DND-41 (cell line): ENCODE data around the gene F2R.

Experiments used
- ATAC-seq: fragments of 200-7000 bp; cut with Tn5 transposase; 3 replicates; pipeline ENCODE4 v1.9.1; 2021; ENCODE audit warnings: low read depth; ENCODE audit not compliant: insufficient read depth
- DNase-seq: peaks from one replicate; pipeline ENCODE4 v3.0.0-alpha.2; 2020
- H2AFZ ChIP-seq: 2 replicates; pipeline ENCODE4 v1.6.0; 2012; ENCODE audit warnings: low read depth, low read length
- H3K27ac ChIP-seq: 2 replicates; pipeline ENCODE4 v1.5.1; 2012; ENCODE audit warnings: low read length, inconsistent platforms
- H3K27me3 ChIP-seq: fragments of 200-600 bp; sonication (generic); 2 replicates; pipeline ENCODE4 v1.6.0; 2012; ENCODE audit warnings: low read length, mild to moderate bottlenecking, inconsistent platforms; ENCODE audit not compliant: insufficient read depth, poor library complexity
- H3K36me3 ChIP-seq: 2 replicates; pipeline ENCODE4 v1.5.1; 2012; ENCODE audit warnings: low read length, inconsistent platforms; ENCODE audit not compliant: insufficient read depth
- H3K4me1 ChIP-seq: 2 replicates; pipeline ENCODE4 v1.5.1; 2012; ENCODE audit warnings: mild to moderate bottlenecking, low read length; ENCODE audit not compliant: insufficient read depth
- H3K4me2 ChIP-seq: 2 replicates; pipeline ENCODE4 v1.6.0; 2012; ENCODE audit warnings: mild to moderate bottlenecking, moderate library complexity, low read length, inconsistent platforms; ENCODE audit not compliant: insufficient read depth
- H3K4me3 ChIP-seq, 2 experiments: fragments of 200-600 bp in 1 of 2; shearing (Covaris generic) in 1 of 2; 2 replicates each; pipeline ENCODE4 v1.5.1; 2012 to 2016; ENCODE audit warnings: inconsistent platforms in 2 of 2, low read length in 2 of 2, mild to moderate bottlenecking in 2 of 2, low read depth in 1 of 2, moderate library complexity in 1 of 2
- H3K79me2 ChIP-seq: 2 replicates; pipeline ENCODE4 v1.6.0; 2012; ENCODE audit warnings: low read length, inconsistent platforms; ENCODE audit not compliant: insufficient read depth
- H3K9ac ChIP-seq: 2 replicates; pipeline ENCODE4 v1.6.0; 2012; ENCODE audit warnings: low read depth, mild to moderate bottlenecking, inconsistent platforms, low read length, moderate library complexity
- H3K9me3 ChIP-seq: 2 replicates; pipeline ENCODE4 v1.5.1; 2012; ENCODE audit warnings: low read length, moderate library complexity, mild to moderate bottlenecking, inconsistent platforms; ENCODE audit not compliant: insufficient read depth, severe bottlenecking
- H4K20me1 ChIP-seq: 2 replicates; pipeline ENCODE4 v1.6.0; 2012; ENCODE audit warnings: low read length; ENCODE audit not compliant: insufficient read depth
- CTCF ChIP-seq: IDR thresholded peaks from 2 replicates; pipeline ENCODE4 v1.5.1; 2012; ENCODE audit warnings: borderline replicate concordance, low read length, moderate library complexity, mild to moderate bottlenecking; ENCODE audit not compliant: poor library complexity, severe bottlenecking; ENCODE audit errors: extremely low read depth
- EZH2 ChIP-seq: IDR thresholded peaks from 3 replicates; pipeline ENCODE4 v1.6.1; 2012; ENCODE audit warnings: borderline replicate concordance, low read depth, mild to moderate bottlenecking, moderate library complexity, low read length, inconsistent platforms; ENCODE audit not compliant: severe bottlenecking

The F2R gene

GRCh38 chr5:76703707-76704106 lies 12.2 kb upstream of the F2R start:
- no peak overlapping the region for H3K4me2 ChIP-seq
- H3K4me3 ChIP-seq, result no peak overlapping the region
- peaks cover 7% of the 10 kb centered on the region for H3K27me3 ChIP-seq
- H3K79me2 ChIP-seq, result no peaks in the 10 kb centered on the region
- no peaks in the 10 kb centered on the region for H3K36me3 ChIP-seq
- DNase-seq (no peak), ATAC-seq (no peak)
- H3K4me1 ChIP-seq, result no peaks in the 10 kb centered on the region
- no peaks in the 10 kb centered on the region for H4K20me1 ChIP-seq
- no peaks in the 10 kb centered on the region for H3K9me3 ChIP-seq
- TF ChIP-seq EZH2 (no peak), CTCF (no peak)
- no peak overlapping the region for H3K9ac ChIP-seq
- no peak overlapping the region for H3K27ac ChIP-seq
- H2AFZ ChIP-seq, result no peak overlapping the region

GRCh38 chr5:76704131-76704663 lies 11.7 kb upstream of the F2R start:
- Histone ChIP-seq H3K4me2 (no peak overlapping the region), H3K36me3 (no peaks in the 10 kb centered on the region), H3K27me3 (peaks cover 7% of the 10 kb centered on the region), H2AFZ (no peak overlapping the region), H3K9me3 (no peaks in the 10 kb centered on the region), H3K79me2 (no peaks in the 10 kb centered on the region), H4K20me1 (no peaks in the 10 kb centered on the region), H3K27ac (no peak overlapping the region), H3K4me3 (no peak overlapping the region), H3K9ac (no peak overlapping the region), H3K4me1 (no peaks in the 10 kb centered on the region)
- no peak for TF ChIP-seq EZH2
- ATAC-seq (no peak), DNase-seq (no peak)

- peaks cover 7% of the 10 kb centered on the region for H3K27me3 ChIP-seq
- H4K20me1 ChIP-seq, result no peaks in the 10 kb centered on the region
- no peaks in the 10 kb centered on the region for H3K4me1 ChIP-seq
- ATAC-seq, result no peak
- no peak overlapping the region for H3K4me2 ChIP-seq
- H3K9ac ChIP-seq, result no peak overlapping the region
- H3K79me2 ChIP-seq, result no peaks in the 10 kb centered on the region
- no peak for DNase-seq
- no peak overlapping the region for H2AFZ ChIP-seq
- no peaks in the 10 kb centered on the region for H3K9me3 ChIP-seq
- H3K36me3 ChIP-seq, result no peaks in the 10 kb centered on the region
- TF ChIP-seq EZH2, result no peak
- TF ChIP-seq CTCF, result no peak
- H3K4me3 ChIP-seq, result no peak overlapping the region
- no peak overlapping the region for H3K27ac ChIP-seq
Observed at GRCh38 chr5:76705574-76705973, 10.4 kb upstream of the F2R start.

GRCh38 chr5:76709762-76710161 lies 6.2 kb upstream of the F2R start:
- no peak for TF ChIP-seq CTCF
- TF ChIP-seq EZH2, result no peak
- ATAC-seq, result no peak
- H3K27ac ChIP-seq, result no peak overlapping the region
- no peak overlapping the region for H2AFZ ChIP-seq
- peaks cover 22% of the 10 kb centered on the region for H3K27me3 ChIP-seq
- H3K4me2 ChIP-seq, result no peak overlapping the region
- H3K36me3 ChIP-seq, result no peaks in the 10 kb centered on the region
- H3K79me2 ChIP-seq, result no peaks in the 10 kb centered on the region
- peaks cover 8% of the 10 kb centered on the region for H3K4me1 ChIP-seq
- H3K9me3 ChIP-seq, result no peaks in the 10 kb centered on the region
- no peak for DNase-seq
- H3K9ac ChIP-seq, result no peak overlapping the region
- H3K4me3 ChIP-seq, result no peak overlapping the region
- peaks cover 3% of the 10 kb centered on the region for H4K20me1 ChIP-seq
